Sigmoid colon (tissue), 4 donors: ENCODE measurements around the gene VAMP2.

Experiments
- CTCF ChIP-seq, 4 experiments: fragments of 450-650 bp in 3 of 4; fragments of 200-600 bp in 1 of 4; IDR thresholded peaks; one replicate each; pipeline ENCODE4 v1.5.1; 2016 to 2019; ENCODE audit warnings: antibody characterized with exemption in 4 of 4, mild to moderate bottlenecking in 3 of 4, moderate library complexity in 2 of 4
- EP300 ChIP-seq, 4 donors: sonication (generic); formaldehyde crosslinking; IDR thresholded peaks; one replicate each; pipeline ENCODE4 v1.6.1; 2017; ENCODE audit warnings: antibody characterized with exemption in 4 of 4
- POLR2A ChIP-seq, 2 donors: fragments of 450-650 bp; IDR thresholded peaks; one replicate each; pipeline ENCODE4 v1.6.1; 2016; ENCODE audit warnings: antibody characterized with exemption in 2 of 2, mild to moderate bottlenecking in 2 of 2, moderate library complexity in 2 of 2

GRCh38 chr17:8133399-8133798 lies 29.3 kb downstream of the VAMP2 start:
- TF ChIP-seq CTCF (IDR thresholded peaks at IDR 0.05) (no peak), EP300 (IDR thresholded peaks at IDR 0.05) (no peak), POLR2A (IDR thresholded peaks at IDR 0.05) (no peak)
